ENCODE measurements around the gene FBXL5. TPM values are rescaled to one million over a fixed set of nuclear protein-coding genes. Genes with fewer than 3 reads are reported as not detected.

Gene FBXL5
- total and polyA plus RNA-seq, 2 of the 13 experiments (the other 11 are each of a cell fraction or from before 2014, with no cell fraction given), result 17.4 to 45.3 TPM

- TF ChIP-seq TFDP2 (CRISPR knock-in tag; IDR thresholded peaks at IDR 0.05) (peak; percentile 48), SP5 (CRISPR knock-in tag; IDR thresholded peaks at IDR 0.05; ENCODE audit: borderline replicate concordance, low read depth) (0 out of 2 replicates have a peak, but pooled peaks have one; percentile 9), ZNF446 (CRISPR knock-in tag; IDR thresholded peaks at IDR 0.05) (peak; percentile 65; the same call in 1 of the 2 replicates), SNAPC2 (CRISPR knock-in tag; IDR thresholded peaks at IDR 0.05) (0 out of 2 replicates have a peak, but pooled peaks have one; percentile 46), ZNF577 (CRISPR knock-in tag; IDR thresholded peaks at IDR 0.05; ENCODE audit: borderline replicate concordance, low read depth) (no peak), HES4 (CRISPR knock-in tag; IDR thresholded peaks at IDR 0.05; ENCODE audit: borderline replicate concordance) (peak; percentile 74), ZBTB14 (CRISPR knock-in tag; IDR thresholded peaks at IDR 0.05) (peak; percentile 95), JARID2 (CRISPR knock-in tag; IDR thresholded peaks at IDR 0.05; ENCODE audit: insufficient replicate concordance) (no peak), MXD3 (CRISPR knock-in tag; IDR thresholded peaks at IDR 0.05) (peak; percentile 78; the same call in 1 of the 2 replicates), ZBTB2 (CRISPR knock-in tag; IDR thresholded peaks at IDR 0.05; ENCODE audit: low read depth) (no peak; the same call in 1 of the 2 replicates), ZFP62 (CRISPR knock-in tag; IDR thresholded peaks at IDR 0.05) (no peak), ZNF275 (CRISPR knock-in tag; IDR thresholded peaks at IDR 0.05; ENCODE audit: borderline replicate concordance) (0 out of 2 replicates have a peak, but pooled peaks have one; percentile 22), ZNF878 (CRISPR knock-in tag; IDR thresholded peaks at IDR 0.05) (no peak), MTERF4 (CRISPR knock-in tag; IDR thresholded peaks at IDR 0.05) (peak; percentile 38; the same call in 1 of the 2 replicates), POGK (CRISPR knock-in tag; conservative IDR thresholded peaks at IDR 0.05) (0 out of 2 replicates have a peak, but pooled peaks have one; percentile 39), IRF2 (CRISPR knock-in tag; IDR thresholded peaks at IDR 0.05) (no peak), ZNF781 (CRISPR knock-in tag; IDR thresholded peaks at IDR 0.05; ENCODE audit: borderline replicate concordance, not compliant biosample characterization) (peak; percentile 53), PPARG (CRISPR knock-in tag; conservative IDR thresholded peaks at IDR 0.05) (no peak; the same call in 1 of the 2 replicates), THAP11 (CRISPR knock-in tag; IDR thresholded peaks at IDR 0.05) (peak; percentile 13; the same call in 1 of the 2 replicates)
Measured at GRCh38 chr4:15655223-15656037, at the start of gene FBXL5 (continued).
